ENCODE measurements around the gene S1PR4. TPM values are rescaled to one million over a fixed set of nuclear protein-coding genes. Genes with fewer than 3 reads are reported as not detected.

Gene S1PR4
- total and polyA plus RNA-seq, 9 of the 15 experiments (the other 6 are each of a cell fraction or from before 2014, with no cell fraction given): 0.27 TPM; not detected in 8

- TF ChIP-seq THAP12 (CRISPR knock-in tag; IDR thresholded peaks at IDR 0.05): no peak
- TF ChIP-seq SMAD3 (CRISPR knock-in tag; conservative IDR thresholded peaks at IDR 0.05): no peak
- no peak for TF ChIP-seq ZNF395 (CRISPR knock-in tag; IDR thresholded peaks at IDR 0.05)
- TF ChIP-seq OTX1 (CRISPR knock-in tag; IDR thresholded peaks at IDR 0.05): no peak
- 0 out of 2 replicates have a peak, but pooled peaks have one; percentile 29 for TF ChIP-seq ATF7 (IDR thresholded peaks at IDR 0.05)
- TF ChIP-seq SAFB (IDR thresholded peaks at IDR 0.05; ENCODE audit: borderline replicate concordance, low read depth, low read length): no peak
- TF ChIP-seq HSF4 (CRISPR knock-in tag; IDR thresholded peaks at IDR 0.05; ENCODE audit: borderline replicate concordance): no peak
- no peak for TF ChIP-seq HMGXB4 (CRISPR knock-in tag; IDR thresholded peaks at IDR 0.05)
- TF ChIP-seq SRF (CRISPR knock-in tag; IDR thresholded peaks at IDR 0.05): 0 out of 4 replicates have a peak, but pooled peaks of 1 of the 2 experiments have one; percentile 17
- TF ChIP-seq HNRNPUL1 (IDR thresholded peaks at IDR 0.05; ENCODE audit: low read length): no peak
- TF ChIP-seq FOXP4 (CRISPR knock-in tag; IDR thresholded peaks at IDR 0.05; ENCODE audit: borderline replicate concordance): no peak
- TF ChIP-seq ZNF263 (CRISPR knock-in tag; IDR thresholded peaks at IDR 0.05; ENCODE audit: borderline replicate concordance): peak; percentile 28; the same call in 1 of the 2 replicates
- TF ChIP-seq PTBP1 (IDR thresholded peaks at IDR 0.05; ENCODE audit: low read depth, low read length): no peak
- TF ChIP-seq PBX2 (CRISPR knock-in tag; IDR thresholded peaks at IDR 0.05; ENCODE audit: low read depth): no peak
- no peak for TF ChIP-seq PBX2 (tag; conservative IDR thresholded peaks at IDR 0.05; ENCODE audit: low read depth)
- no peak for TF ChIP-seq ZNF174 (CRISPR knock-in tag; IDR thresholded peaks at IDR 0.05)
- TF ChIP-seq SRSF1 (IDR thresholded peaks at IDR 0.05; ENCODE audit: low read depth, low read length): no peak
These were observed 15.2 kb upstream of the S1PR4 start (continued) for GRCh38 chr19:3163230-3163886.

Measured in K562 (cell line).